Ovary (tissue), 9 donors: ENCODE data around the gene LYSMD4. TPM values are rescaled to one million over a fixed set of nuclear protein-coding genes. Genes with fewer than 3 reads are reported as not detected.

Experiments
- DNase-seq, 5 donors: peaks; one replicate each; pipeline ENCODE4 v3.0.0-alpha.2; 2019 to 2020
- H3K27ac ChIP-seq, 2 donors: fragments of 200-600 bp; one replicate each; pipeline versions ENCODE4 v1.5.1 to v1.8.0; 2019 to 2022
- H3K27me3 ChIP-seq: fragments of 200-600 bp; one replicate; pipeline ENCODE4 v1.8.0; 2022
- H3K36me3 ChIP-seq: fragments of 200-600 bp; sonication (generic); one replicate; pipeline ENCODE4 v1.5.1; 2019
- H3K4me1 ChIP-seq: one replicate; pipeline ENCODE4 v1.8.1; 2013; ENCODE audit warnings: mild to moderate bottlenecking, moderate library complexity; ENCODE audit not compliant: insufficient read depth
- H3K4me3 ChIP-seq: fragments of 200-600 bp; sonication (generic); one replicate; pipeline ENCODE4 v1.5.1; 2017
- H3K9me3 ChIP-seq, 2 donors: fragments of 200-600 bp in 1 of 2; sonication (generic) in 1 of 2; one replicate each; pipeline versions ENCODE4 v1.5.1 to v1.8.1; 2013 to 2019; ENCODE audit warnings: mild to moderate bottlenecking in 1 of 2, moderate library complexity in 1 of 2
- EP300 ChIP-seq: sonication (generic); formaldehyde crosslinking; IDR thresholded peaks from one replicate; pipeline ENCODE4 v1.6.1; 2017; ENCODE audit warnings: antibody characterized with exemption
- POLR2A ChIP-seq: fragments of 450-650 bp; IDR thresholded peaks from one replicate; pipeline ENCODE4 v1.6.1; 2017; ENCODE audit warnings: antibody characterized with exemption, mild to moderate bottlenecking, moderate library complexity
- WGBS, 3 donors: extraction: QIAGEN DNeasy Blood & Tissue Kit in 1 of 3; methylation state at CpG; one replicate each; pipeline versions ENCODE4 v1.1.5 to v1.1.7; 2013 to 2017; 5-methylcytosine and 5-hydroxymethylcytosine counted together
- intact Hi-C, 4 donors: fragments of 100-400 bp; cut with DNase I; formaldehyde crosslinking; loops; one replicate each; pipeline versions ENCODE4 v1.11.0 to v1.15.1; 2022 to 2023
- polyA plus RNA-seq, 2 donors: library from polyadenylated mRNA; stranded (reverse); fragments of 200-250 nt in 1 of 2; fragments of 350-450 nt in 1 of 2; fragmentation: Illumina TruSeq in 1 of 2; extraction: RNeasy Lipid Tissue Mini Kit (QIAGEN cat#74804) in 1 of 2; gene quantifications; one replicate each; pipeline ENCODE4 v1.2.3, GENCODE V29; 2013 to 2014
- total RNA-seq, 7 donors: library from RNA; depleted of rRNA in 2 of 7; stranded (reverse); fragments of >200 nt in 2 of 7; fragmentation: NEBNext Ultra II Directional in 3 of 7; extraction: Animal tissue kit (Norgen Biotek cat#: 25700) in 3 of 7; gene quantifications; one replicate each; pipeline versions ENCODE4 v1.1.0 to v1.2.4, GENCODE V29; 2016 to 2023
- TF ChIP-seq, protein P1 (sequence below), 3 donors: fragments of 450-650 bp in 2 of 3; fragments of 200-600 bp in 1 of 3; IDR thresholded peaks; one replicate each; pipeline versions ENCODE4 v1.5.1 to v1.8.0; 2016 to 2022; ENCODE audit warnings: antibody characterized with exemption in 3 of 3, mild to moderate bottlenecking in 1 of 3
- donor health status: DM: no; HTN: no; CAD: no; lungs with moderate emphysema.
- donor health status: DM: no; HTN: no; CAD: no.
- donor health status: Bipolar disorder and iron deficiency.
- donor health status: DM: yes; HTN: yes; CAD: no.
- donor health status: DM: no; HTN: no; CAD: no.
- donor health status: DM: yes; HTN: yes; CAD: no.

LYSMD4 gene
- total and polyA plus RNA-seq, 9 donors = 4.9 to 12.9 (median 10.1) TPM

DNA sequence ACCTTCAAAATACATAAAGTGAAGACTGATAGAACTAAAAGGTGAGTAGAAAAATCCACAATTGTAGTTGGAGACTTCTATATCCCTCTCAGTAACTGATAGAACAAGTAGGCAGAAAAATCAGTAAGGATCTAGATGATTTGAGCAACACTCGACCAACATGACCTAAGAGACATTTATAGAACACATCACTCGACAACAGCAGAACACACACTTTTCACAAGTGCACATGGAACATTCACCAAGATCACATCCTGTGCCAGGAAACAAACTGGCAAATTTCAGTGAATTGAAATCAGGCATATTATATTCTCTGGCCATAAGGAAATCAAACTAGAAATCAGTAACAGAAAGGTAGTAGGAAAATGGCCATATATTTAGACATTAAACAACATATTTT lies 37.1 kb downstream of the LYSMD4 start:
- no peak for TF ChIP-seq EP300
- TF ChIP-seq POLR2A = no peak
- TF ChIP-seq, protein P1, sequence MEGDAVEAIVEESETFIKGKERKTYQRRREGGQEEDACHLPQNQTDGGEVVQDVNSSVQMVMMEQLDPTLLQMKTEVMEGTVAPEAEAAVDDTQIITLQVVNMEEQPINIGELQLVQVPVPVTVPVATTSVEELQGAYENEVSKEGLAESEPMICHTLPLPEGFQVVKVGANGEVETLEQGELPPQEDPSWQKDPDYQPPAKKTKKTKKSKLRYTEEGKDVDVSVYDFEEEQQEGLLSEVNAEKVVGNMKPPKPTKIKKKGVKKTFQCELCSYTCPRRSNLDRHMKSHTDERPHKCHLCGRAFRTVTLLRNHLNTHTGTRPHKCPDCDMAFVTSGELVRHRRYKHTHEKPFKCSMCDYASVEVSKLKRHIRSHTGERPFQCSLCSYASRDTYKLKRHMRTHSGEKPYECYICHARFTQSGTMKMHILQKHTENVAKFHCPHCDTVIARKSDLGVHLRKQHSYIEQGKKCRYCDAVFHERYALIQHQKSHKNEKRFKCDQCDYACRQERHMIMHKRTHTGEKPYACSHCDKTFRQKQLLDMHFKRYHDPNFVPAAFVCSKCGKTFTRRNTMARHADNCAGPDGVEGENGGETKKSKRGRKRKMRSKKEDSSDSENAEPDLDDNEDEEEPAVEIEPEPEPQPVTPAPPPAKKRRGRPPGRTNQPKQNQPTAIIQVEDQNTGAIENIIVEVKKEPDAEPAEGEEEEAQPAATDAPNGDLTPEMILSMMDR (IDR thresholded peaks at IDR 0.05) = no peak
- no peaks in the 10 kb centered on the region for H3K9me3 ChIP-seq
- no peaks in the 10 kb centered on the region for H3K36me3 ChIP-seq
- H3K27ac ChIP-seq = no peak overlapping the region
- no peaks in the 10 kb centered on the region for H3K4me1 ChIP-seq
- intact Hi-C loops = no loop called here
- DNase-seq = no peak
- H3K4me3 ChIP-seq = no peak overlapping the region
- whole genome bisulfite sequencing, 3 donors = 81 to 89% (median 85%) methylated on average over 2 of the region's 2 CpGs
- H3K27me3 ChIP-seq = no peaks in the 10 kb centered on the region

DNA sequence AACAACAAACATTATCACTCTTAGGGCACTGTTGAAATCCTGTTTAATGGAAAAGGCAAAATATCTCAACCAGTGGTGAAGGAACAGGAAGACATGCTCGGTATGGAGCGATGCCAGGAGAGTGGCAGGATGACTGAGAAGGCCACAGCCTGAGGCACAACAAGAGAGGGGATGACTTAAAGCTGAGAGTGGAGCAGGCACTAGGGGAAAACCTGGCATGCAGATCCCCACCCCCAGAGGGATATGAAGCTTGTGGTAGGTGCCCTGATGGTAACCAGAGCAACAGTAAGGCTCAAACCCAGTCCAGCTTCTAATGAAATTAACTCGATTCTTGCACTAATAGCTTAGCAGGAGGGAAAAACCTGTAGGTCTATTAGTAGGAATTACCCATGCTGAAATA lies 40.4 kb downstream of the LYSMD4 start:
- intact Hi-C loops = no loop called here
- 92% methylated on average over 3 of the region's 3 CpGs for WGBS, 3 donors
- Histone ChIP-seq H3K4me1 (no peaks in the 10 kb centered on the region), H3K27ac (no peak overlapping the region), H3K36me3 (no peaks in the 10 kb centered on the region), H3K9me3 (no peaks in the 10 kb centered on the region), H3K27me3 (no peaks in the 10 kb centered on the region), H3K4me3 (no peak overlapping the region)
- no peak for DNase-seq
- no peak for TF ChIP-seq POLR2A
- no peak for TF ChIP-seq EP300

DNA sequence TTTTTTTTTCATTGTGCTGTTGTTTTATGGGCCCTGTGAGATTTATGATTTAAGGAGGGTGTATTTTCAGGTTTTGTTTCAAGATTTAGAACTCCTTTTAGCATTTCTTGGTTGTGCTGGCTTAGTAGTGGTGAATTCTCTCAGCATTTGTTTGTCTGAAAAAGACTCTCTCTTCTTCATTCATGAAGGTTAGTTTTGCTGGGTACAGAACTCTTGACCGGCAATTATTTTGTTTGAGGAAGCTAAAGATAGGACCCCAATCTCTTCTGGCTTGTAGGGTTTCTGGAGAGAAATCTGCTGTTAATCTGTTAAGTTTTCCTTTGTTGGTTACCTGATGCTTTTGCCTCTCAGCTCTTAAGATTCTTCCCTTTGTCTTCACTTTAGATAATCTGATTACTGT lies 46.9 kb downstream of the LYSMD4 start:
- no peak for DNase-seq
- H3K27me3 ChIP-seq = no peaks in the 10 kb centered on the region
- H3K27ac ChIP-seq = no peak overlapping the region
- TF ChIP-seq, protein P1 (IDR thresholded peaks at IDR 0.05) = no peak
- TF ChIP-seq EP300 (no peak), POLR2A (no peak)
- H3K4me3 ChIP-seq = no peak overlapping the region
- 92 to 97% (median 96%) methylated on average over 1 of the region's 1 CpG for WGBS, 3 donors
- intact Hi-C loops = no loop called here
- H3K4me1 ChIP-seq = no peaks in the 10 kb centered on the region
- peaks cover 0 to 3% of the 10 kb centered on the region in 2 donors for H3K9me3 ChIP-seq
- H3K36me3 ChIP-seq = no peaks in the 10 kb centered on the region

DNA sequence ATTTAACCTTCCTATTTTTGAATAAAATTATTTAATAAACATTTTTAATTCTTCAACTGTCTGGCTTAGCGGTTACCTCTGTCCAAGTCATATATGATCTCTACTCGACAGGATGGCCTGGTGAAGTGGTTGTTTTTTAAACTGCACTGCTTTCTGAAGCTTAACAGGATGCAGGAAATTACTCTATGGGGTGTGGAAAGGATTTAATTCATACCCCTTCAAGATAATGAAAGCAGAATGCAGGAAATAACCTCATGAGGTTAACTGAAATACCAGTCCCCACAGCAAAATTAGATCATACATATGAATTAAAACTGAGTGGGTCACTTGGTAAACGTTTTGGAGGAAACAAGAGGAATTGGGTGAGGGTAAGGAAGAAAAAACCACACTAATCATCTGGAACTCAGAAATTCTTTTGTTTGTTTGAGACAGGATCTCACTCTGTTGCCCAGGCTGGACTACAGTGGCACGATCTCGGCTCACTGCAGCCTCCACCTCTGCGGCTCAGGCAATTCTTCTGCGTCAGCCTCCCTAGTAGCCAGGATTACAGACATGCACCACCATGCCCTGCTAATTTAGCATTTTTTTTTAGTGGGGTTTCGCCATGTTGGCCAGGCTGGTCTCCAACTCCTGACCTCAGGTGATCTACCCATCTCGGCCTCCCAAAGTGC lies 50.1 kb downstream of the LYSMD4 start:
- intact Hi-C loops = no loop called here
- 87 to 92% (median 89%) methylated on average over 9 of the region's 9 CpGs for WGBS, 3 donors
- peaks cover 0 to 3% of the 10 kb centered on the region in 2 donors for H3K9me3 ChIP-seq

DNA sequence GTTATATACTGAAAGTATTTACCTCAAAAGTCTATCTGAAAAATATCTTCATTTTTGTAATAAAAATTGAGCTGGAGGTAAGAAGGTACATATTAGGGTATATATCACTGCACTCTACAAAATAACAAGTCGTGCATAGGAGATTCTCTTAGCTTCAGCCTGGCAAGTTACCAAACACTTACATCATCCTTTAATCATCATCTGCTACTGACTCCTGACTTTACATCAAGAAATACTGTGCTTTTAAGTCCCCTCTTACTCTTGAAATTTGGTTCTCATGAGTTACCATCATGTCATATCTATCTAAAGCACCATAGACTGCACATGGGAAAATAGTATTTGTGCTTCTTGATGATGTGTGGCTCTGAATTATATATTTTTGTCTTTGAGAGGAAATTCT lies 50.8 kb downstream of the LYSMD4 start:
- Histone ChIP-seq H3K4me3 (no peak overlapping the region), H3K36me3 (no peaks in the 10 kb centered on the region), H3K9me3 (peaks cover 0 to 3% of the 10 kb centered on the region in 2 donors), H3K4me1 (no peaks in the 10 kb centered on the region), H3K27me3 (no peaks in the 10 kb centered on the region), H3K27ac (no peak overlapping the region)
- TF ChIP-seq EP300 (no peak), POLR2A (no peak)
- TF ChIP-seq, protein P1 (IDR thresholded peaks at IDR 0.05) = no peak
- no peak for DNase-seq
- intact Hi-C loops = no loop called here
- 0 to 78% (median 59%) methylated on average over 1 of the region's 1 CpG for WGBS, 3 donors

More for the DNA sequence above, 50.1 kb downstream of the LYSMD4 start:
- TF ChIP-seq EP300 = no peak
- TF ChIP-seq POLR2A = no peak
- TF ChIP-seq, protein P1 (IDR thresholded peaks at IDR 0.05) = no peak
- no peaks in the 10 kb centered on the region for H3K36me3 ChIP-seq
- DNase-seq = no peak
- H3K4me3 ChIP-seq = no peak overlapping the region
- H3K4me1 ChIP-seq = no peaks in the 10 kb centered on the region
- no peaks in the 10 kb centered on the region for H3K27me3 ChIP-seq
- H3K27ac ChIP-seq = no peak overlapping the region
